Activated CD8-positive, alpha-beta memory T cell treated with anti-CD3 and anti-CD28 coated beads, Interleukin-2, amount 10 ng/mL, durations not matched to agents 7 days and 5 days (primary cell): ENCODE results near the gene GGN. TPM values are rescaled to one million over a fixed set of nuclear protein-coding genes. Genes with fewer than 3 reads are reported as not detected.

ENCODE experiments used
- ATAC-seq: fragments of 150-1000 bp; cut with Tn5 transposase; one replicate; pipeline ENCODE4 v1.10.0; 2021; ENCODE audit warnings: moderate library complexity
- CTCF ChIA-PET: fragments of 350-600 bp; sonication (Branson Sonifier 250); formaldehyde crosslinking; loops from one replicate; lab custom pipeline; 2021; ENCODE audit warnings: antibody characterized with exemption; lab: Charles Lee
- DNase-seq: peaks from one replicate; pipeline ENCODE4 v3.0.0-alpha.2; 2020
- H3K27ac Mint-ChIP-seq: one replicate; pipeline ENCODE4 v1.8.0; 2021; ENCODE audit warnings: mild to moderate bottlenecking, mixed read lengths
- H3K27me3 Mint-ChIP-seq: one replicate; pipeline ENCODE4 v1.8.0; 2021; ENCODE audit warnings: mixed read lengths
- H3K36me3 Mint-ChIP-seq: one replicate; pipeline ENCODE4 v1.8.0; 2021; ENCODE audit warnings: mild to moderate bottlenecking, mixed read lengths
- H3K4me1 Mint-ChIP-seq: one replicate; pipeline ENCODE4 v1.8.0; 2021; ENCODE audit warnings: mixed read lengths
- H3K4me3 Mint-ChIP-seq: one replicate; pipeline ENCODE4 v1.8.0; 2021; ENCODE audit warnings: mild to moderate bottlenecking, moderate library complexity, mixed read lengths
- H3K9me3 Mint-ChIP-seq: one replicate; pipeline ENCODE4 v1.8.0; 2022; ENCODE audit warnings: low read depth, mixed read lengths
- total RNA-seq, 2 experiments: library from RNA; stranded (reverse); gene quantifications; one replicate each; pipeline ENCODE4 v1.2.3, GENCODE V29; 2021

The GGN gene
- total RNA-seq, 2 experiments from 2014 or later = not detected

DNA sequence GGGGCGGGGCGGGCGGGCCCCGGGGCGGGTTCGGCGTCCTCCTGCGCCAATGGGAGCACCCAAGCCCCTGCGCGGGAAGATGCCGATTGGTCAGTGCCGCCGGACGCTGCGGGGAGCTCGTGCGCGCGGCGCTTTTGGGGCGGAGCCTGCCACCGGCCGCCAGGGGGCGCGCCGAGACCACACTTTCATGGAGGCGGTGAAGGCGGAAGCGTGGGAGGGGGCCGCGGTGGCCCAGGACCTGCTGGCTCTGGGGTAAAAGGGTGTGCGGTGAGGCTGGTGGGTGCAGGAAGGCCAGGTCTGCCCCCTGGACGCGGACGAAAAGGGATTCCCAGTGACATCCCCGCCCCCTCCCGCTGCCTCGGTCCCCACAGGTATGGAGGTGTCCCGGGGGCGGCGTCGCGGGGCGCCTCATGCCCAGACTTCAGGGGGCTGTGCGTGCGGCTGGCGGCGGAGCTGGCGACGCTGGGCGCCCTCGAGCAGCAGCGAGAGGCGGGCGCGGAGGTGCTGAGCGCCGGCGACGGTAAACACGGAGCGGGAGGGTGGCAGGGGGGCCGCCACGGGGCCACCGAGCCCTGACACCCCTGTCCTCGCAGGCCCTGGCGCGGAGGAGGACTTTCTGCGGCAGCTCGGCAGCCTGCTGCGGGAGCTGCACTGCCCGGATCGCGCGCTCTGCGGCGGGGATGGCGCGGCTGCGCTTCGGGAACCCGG lies 15.3 kb upstream of the GGN start, which contains the start of gene FAM98C:
TSS of gene FAM98C (plus strand) at position 127 of the 708 bp plus-strand sequence. CDS start at position 188, 61 bp downstream.
- CTCF ChIA-PET = interaction anchor here (0.6 to 4.5 kb wide), 76 partner anchors 10 to 1042 kb away, joined by 3 to 57 read pairs (median 4); partner anchors contain the start of genes ACTN4, CATSPERG, ECH1 and EIF3K

DNA sequence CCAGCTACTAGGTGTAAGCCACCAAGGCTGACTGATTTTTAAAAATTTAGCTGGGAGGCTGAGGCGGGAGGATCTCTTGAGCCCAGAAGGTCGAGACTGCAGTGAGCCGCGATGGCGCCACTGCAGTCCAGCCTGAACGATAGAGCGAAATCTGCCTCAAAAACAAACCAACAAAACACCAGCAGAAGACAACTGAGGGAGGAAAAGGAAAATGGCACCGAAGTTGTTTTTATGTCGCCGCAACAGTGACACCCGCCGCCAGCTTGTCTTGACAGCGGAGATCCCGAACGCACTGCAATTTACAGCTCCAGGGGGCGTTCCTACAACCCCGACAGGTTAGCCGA lies 14.8 kb upstream of the GGN start:
- H3K4me1 Mint-ChIP-seq = peaks cover 13% of the 10 kb centered on the region
- peak overlapping the region; percentile 77 for H3K4me3 Mint-ChIP-seq
- CTCF ChIA-PET = interaction anchor here (0.5 to 4.5 kb wide), 74 partner anchors 9 to 1043 kb away, joined by 3 to 57 read pairs (median 4); partner anchors contain the start of genes ACTN4, CATSPERG, ECH1 and EIF3K
- H3K27ac Mint-ChIP-seq = peak overlapping the region; percentile 90
- ATAC-seq (no peak), DNase-seq (no peak)
- H3K27me3 Mint-ChIP-seq = peaks cover 8% of the 10 kb centered on the region
- peaks cover 12% of the 10 kb centered on the region for H3K36me3 Mint-ChIP-seq
- no peaks in the 10 kb centered on the region for H3K9me3 Mint-ChIP-seq

More for the DNA sequence above, 15.3 kb upstream of the GGN start, which contains the start of gene FAM98C:
- Mint-ChIP-seq H3K9me3 (no peaks in the 10 kb centered on the region), H3K27ac (peak within 1 kb of the TSS; percentile 90), H3K27me3 (peaks cover 8% of the 10 kb centered on the region), H3K36me3 (peaks cover 14% of the 10 kb centered on the region), H3K4me1 (peaks cover 13% of the 10 kb centered on the region), H3K4me3 (peak within 1 kb of the TSS; percentile 77)
- ATAC-seq = peak; percentile 98
- DNase-seq = peak; percentile 98

DNA sequence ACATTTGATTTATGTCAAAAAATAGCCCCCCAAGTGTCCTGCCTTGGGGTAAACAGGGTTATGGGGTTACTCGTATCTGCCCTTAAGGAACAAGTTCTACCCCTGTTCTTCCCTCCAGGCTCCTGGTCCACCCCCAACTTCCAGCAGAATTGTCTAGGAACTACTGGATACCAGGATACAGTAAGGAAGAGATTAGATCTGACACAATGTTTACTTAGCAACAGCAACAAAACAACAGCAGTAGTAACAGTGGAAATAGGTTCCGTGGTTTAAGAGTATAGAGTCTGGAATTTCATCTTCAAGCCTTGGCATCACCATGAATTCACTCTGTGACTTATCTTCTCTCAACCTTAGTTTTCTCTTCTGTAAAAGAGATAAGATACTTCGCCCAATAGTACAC lies 13.3 kb upstream of the GGN start:
- Mint-ChIP-seq H3K4me3 (no peak overlapping the region), H3K36me3 (peaks cover 4% of the 10 kb centered on the region), H3K4me1 (peaks cover 20% of the 10 kb centered on the region), H3K9me3 (no peaks in the 10 kb centered on the region), H3K27me3 (peaks cover 16% of the 10 kb centered on the region), H3K27ac (no peak overlapping the region)
- DNase-seq (no peak), ATAC-seq (no peak)
- CTCF ChIA-PET = interaction anchor here (4.5 kb wide), 1 partner anchor 529 kb away, joined by 42 read pairs; the partner anchor contains the start of genes MRPS12 and SARS2

DNA sequence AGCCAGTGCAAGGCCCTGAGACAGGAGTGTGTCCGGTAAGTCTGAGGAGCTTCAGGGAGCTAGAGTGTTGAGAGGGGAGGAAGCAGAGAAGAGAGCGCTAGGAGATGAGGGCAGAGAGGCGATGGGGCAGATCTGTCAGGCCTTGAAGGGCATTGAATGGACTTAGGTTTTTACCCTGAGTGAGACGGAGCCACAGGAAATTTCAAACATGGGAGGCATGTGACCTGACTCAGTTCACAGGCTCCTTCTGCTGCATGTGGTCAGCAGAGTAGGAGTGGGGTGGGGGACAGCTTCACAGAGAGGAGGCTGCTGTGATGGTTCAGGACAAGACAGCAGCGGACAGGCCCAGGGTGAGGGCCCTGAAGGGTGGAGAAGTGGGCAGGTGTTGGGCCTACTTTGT lies 12.5 kb upstream of the GGN start:
- Mint-ChIP-seq H3K27ac (no peak overlapping the region), H3K27me3 (peaks cover 16% of the 10 kb centered on the region), H3K4me3 (no peak overlapping the region), H3K9me3 (no peaks in the 10 kb centered on the region), H3K4me1 (peaks cover 21% of the 10 kb centered on the region), H3K36me3 (peaks cover 2% of the 10 kb centered on the region)
- CTCF ChIA-PET = interaction anchor here (1.1 kb wide), 1 partner anchor 221 kb away, joined by 3 read pairs; no protein-coding TSS in a partner anchor
- DNase-seq (no peak), ATAC-seq (no peak)

- ATAC-seq (no peak), DNase-seq (no peak)
- Mint-ChIP-seq H3K9me3 (no peaks in the 10 kb centered on the region), H3K27ac (no peak overlapping the region), H3K4me3 (no peak overlapping the region), H3K4me1 (peaks cover 22% of the 10 kb centered on the region), H3K36me3 (no peaks in the 10 kb centered on the region), H3K27me3 (peaks cover 16% of the 10 kb centered on the region)
- CTCF ChIA-PET = interaction anchor here (1.1 kb wide), 1 partner anchor 222 kb away, joined by 3 read pairs; no protein-coding TSS in a partner anchor
Measured at GRCh38 chr19:38399537-38399936, 11.7 kb upstream of the GGN start.

GRCh38 chr19:38399081-38399480 lies 11.2 kb upstream of the GGN start:
- Mint-ChIP-seq H3K27ac (no peak overlapping the region), H3K36me3 (no peaks in the 10 kb centered on the region), H3K4me1 (peaks cover 23% of the 10 kb centered on the region), H3K27me3 (peaks cover 19% of the 10 kb centered on the region), H3K9me3 (no peaks in the 10 kb centered on the region), H3K4me3 (no peak overlapping the region)
- no peak for DNase-seq
- CTCF ChIA-PET = no interaction called here
- no peak for ATAC-seq

DNA sequence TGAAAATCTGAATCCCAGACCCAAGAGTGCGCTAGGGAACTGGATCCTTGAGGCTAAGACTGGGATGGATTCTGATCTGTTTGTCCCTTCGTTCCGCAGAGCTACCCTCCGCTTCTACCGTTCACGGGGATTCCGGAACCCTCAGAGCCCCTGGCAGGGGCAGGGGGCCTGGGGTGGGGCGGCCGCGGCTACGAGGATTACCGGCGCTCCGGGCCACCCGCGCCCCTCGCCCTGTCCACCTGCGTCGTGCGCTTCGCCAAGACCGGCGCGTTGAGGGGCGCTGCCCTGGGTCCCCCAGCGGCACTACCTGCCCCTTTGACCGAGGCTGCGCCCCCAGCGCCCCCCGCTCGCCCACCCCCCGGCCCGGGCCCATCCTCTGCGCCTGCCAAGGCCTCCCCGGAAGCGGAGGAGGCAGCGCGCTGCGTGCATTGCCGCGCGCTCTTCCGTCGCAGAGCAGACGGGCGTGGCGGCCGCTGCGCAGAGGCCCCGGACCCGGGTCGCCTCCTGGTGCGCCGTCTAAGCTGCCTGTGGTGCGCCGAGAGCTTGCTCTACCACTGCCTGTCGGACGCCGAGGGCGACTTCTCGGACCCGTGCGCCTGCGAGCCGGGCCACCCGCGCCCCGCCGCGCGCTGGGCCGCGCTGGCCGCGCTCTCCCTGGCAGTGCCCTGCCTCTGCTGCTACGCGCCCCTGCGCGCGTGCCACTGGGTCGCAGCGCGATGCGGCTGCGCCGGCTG lies 7.7 kb upstream of the GGN start:
- CTCF ChIA-PET = interaction anchor here (0.7 to 4.3 kb wide), 6 partner anchors 8 to 161 kb away, joined by 3 to 26 read pairs (median 4); partner anchors contain the start of genes FAM98C and PSMD8
- Mint-ChIP-seq H3K27ac (peak overlapping the region; percentile 39), H3K27me3 (peaks cover 46% of the 10 kb centered on the region), H3K36me3 (no peaks in the 10 kb centered on the region), H3K9me3 (no peaks in the 10 kb centered on the region), H3K4me3 (peak overlapping the region; percentile 67), H3K4me1 (peaks cover 16% of the 10 kb centered on the region)
- DNase-seq = peak; percentile 55
- ATAC-seq = peak; percentile 82

DNA sequence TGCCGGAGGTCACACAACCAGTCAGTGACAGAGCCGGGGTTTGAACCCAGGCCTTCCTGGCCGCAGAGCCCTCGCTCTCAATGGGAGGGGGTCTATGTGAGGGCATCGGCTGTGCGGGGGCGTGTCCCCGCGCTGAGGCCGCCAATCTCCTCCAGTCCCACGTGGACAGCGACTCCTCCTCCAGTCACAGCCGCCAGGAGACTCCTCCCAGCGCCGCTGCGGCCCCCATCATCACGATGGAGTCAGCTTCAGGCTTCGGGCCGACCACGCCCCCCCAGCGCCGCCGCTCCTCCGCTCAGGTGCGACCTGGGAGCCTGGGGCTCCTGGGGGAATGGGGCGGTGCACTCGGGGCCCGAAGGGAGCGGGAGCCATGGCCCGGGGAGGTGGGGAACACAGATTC lies 6.7 kb upstream of the GGN start:
- CTCF ChIA-PET = interaction anchor here (0.6 to 4.3 kb wide), 5 partner anchors 9 to 240 kb away, joined by 3 to 26 read pairs (median 4); partner anchors contain the start of genes FAM98C and PSMD8
- Mint-ChIP-seq H3K9me3 (no peaks in the 10 kb centered on the region), H3K27ac (peak overlapping the region; percentile 39), H3K4me1 (peaks cover 19% of the 10 kb centered on the region), H3K4me3 (peak overlapping the region; percentile 67), H3K27me3 (peaks cover 50% of the 10 kb centered on the region), H3K36me3 (no peaks in the 10 kb centered on the region)
- ATAC-seq (peak; percentile 83), DNase-seq (peak; percentile 89)

GRCh38 chr19:38392707-38393308 lies 5.0 kb upstream of the GGN start:
- Mint-ChIP-seq H3K4me1 (peaks cover 26% of the 10 kb centered on the region), H3K9me3 (no peaks in the 10 kb centered on the region), H3K27me3 (peaks cover 53% of the 10 kb centered on the region), H3K27ac (no peak overlapping the region), H3K4me3 (no peak overlapping the region), H3K36me3 (no peaks in the 10 kb centered on the region)
- DNase-seq = no peak
- CTCF ChIA-PET = interaction anchor here (0.7 to 4.3 kb wide), 2 partner anchors 10 to 489 kb away, joined by 3 to 26 read pairs; partner anchors contain the start of gene FAM98C
- ATAC-seq = no peak

DNA sequence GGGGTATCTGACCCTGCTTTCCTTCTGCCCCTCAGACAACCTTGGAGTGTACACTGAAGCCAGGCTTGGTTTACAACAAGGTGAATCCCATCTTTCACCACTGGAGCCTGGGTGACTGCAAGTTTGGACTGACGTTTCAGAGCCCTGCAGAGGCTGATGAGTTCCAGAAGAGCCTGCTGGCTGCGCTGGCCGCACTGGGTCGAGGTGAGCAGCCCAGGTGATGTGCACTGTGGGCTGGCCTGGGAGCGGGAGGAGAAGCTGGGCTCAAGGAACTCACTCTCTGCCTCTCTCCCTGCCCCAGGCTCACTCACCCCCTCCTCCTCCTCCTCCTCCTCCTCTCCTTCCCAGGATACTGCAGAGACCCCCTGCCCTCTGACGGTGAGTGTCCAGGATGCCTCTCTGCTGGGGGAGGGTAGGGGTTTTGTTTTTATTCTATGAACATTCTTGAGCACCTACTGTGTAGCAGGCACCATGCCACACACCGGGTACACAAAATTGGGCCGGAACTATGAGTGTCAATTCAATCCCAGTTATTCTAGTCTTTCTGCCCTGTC lies 4.2 kb upstream of the GGN start:
- DNase-seq (no peak), ATAC-seq (no peak)
- Mint-ChIP-seq H3K9me3 (no peaks in the 10 kb centered on the region), H3K36me3 (peaks cover 3% of the 10 kb centered on the region), H3K4me3 (no peak overlapping the region), H3K27me3 (peaks cover 54% of the 10 kb centered on the region), H3K4me1 (peaks cover 32% of the 10 kb centered on the region), H3K27ac (no peak overlapping the region)
- CTCF ChIA-PET = interaction anchor here (4.3 kb wide), 1 partner anchor 11 kb away, joined by 26 read pairs; the partner anchor contains the start of gene FAM98C

- H3K27ac Mint-ChIP-seq = no peak overlapping the region
Measured at GRCh38 chr19:38389957-38390924, 2.4 kb upstream of the GGN start.

More at GRCh38 chr19:38389957-38390924, 2.4 kb upstream of the GGN start:
- peaks cover 24% of the 10 kb centered on the region for H3K4me1 Mint-ChIP-seq
- CTCF ChIA-PET = interaction anchor here (1.0 to 2.1 kb wide), 2 partner anchors 13 to 16 kb away, joined by 3 to 11 read pairs; partner anchors contain the start of genes FAM98C and PSMD8
- no peaks in the 10 kb centered on the region for H3K9me3 Mint-ChIP-seq
- no peak overlapping the region for H3K4me3 Mint-ChIP-seq
- peaks cover 50% of the 10 kb centered on the region for H3K27me3 Mint-ChIP-seq
- H3K36me3 Mint-ChIP-seq = peaks cover 3% of the 10 kb centered on the region
- no peak for ATAC-seq
- DNase-seq = no peak
